Measurements from ENCODE around the gene BIVM.

Gene BIVM

GRCh38 chr13:102792396-102792795, 6.5 kb upstream of the BIVM start:
- DNase-seq: no peak

- DNase-seq: no peak
These were observed 5.1 kb upstream of the BIVM start for GRCh38 chr13:102793611-102794355.

DNA sequence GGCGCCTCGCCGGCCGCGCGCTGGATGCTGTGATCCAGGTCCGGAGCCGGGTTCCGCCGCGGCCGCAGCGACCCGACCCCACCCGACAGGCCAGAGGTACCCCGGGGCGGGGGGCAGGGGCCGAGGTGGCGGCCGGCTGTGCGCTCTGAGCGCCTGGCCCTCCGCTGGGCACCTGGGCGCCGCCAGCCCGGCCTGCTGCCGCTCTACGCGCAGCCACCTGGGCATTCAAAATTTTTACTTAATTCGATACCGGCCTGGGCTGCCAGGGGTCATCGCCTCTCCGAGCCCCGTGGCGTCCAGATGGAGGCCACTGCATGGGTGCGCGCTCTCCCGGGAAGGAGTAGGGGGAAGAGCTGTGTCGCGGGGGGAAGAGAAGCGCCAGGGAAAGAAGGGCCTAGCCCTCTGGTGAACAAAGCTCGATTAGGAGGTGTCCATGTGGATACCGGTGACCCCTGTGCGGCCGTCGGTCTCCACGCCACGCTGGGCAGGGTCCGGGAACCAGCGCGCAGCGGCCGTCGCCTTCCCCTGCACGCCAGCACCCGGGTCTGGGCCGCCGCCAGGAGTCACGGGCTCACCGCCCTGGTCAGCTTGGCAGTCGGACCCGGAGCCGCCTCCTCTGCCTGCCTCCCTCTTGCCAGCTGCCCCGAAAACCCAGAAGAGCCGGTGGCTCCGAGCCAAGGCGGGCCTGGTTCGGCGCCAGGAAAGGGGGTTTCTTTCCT, 666 bp downstream of the BIVM start:
- no peak for DNase-seq

GRCh38 chr13:102800145-102801041, 1.5 kb downstream of the BIVM start:
- DNase-seq: peak; percentile 69

DNA sequence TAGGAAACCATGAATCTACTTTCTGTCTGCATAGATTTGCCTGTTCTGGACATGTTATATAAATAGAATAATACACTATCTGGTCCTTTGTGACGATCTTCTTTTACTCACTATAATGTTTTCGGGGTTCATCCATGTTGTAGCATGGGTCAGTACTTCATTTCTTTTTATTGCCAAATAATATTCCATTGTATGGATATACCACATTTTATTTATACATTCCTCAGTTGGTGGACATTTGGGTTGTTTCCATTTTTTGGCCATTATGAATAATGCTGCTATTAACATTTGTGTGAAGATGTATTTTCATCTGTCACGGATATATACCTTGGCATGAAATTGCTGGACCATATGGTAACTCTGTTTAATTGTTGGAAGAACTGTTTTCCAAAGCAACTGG, 6.8 kb downstream of the BIVM start:
- DNase-seq: no peak

DNA sequence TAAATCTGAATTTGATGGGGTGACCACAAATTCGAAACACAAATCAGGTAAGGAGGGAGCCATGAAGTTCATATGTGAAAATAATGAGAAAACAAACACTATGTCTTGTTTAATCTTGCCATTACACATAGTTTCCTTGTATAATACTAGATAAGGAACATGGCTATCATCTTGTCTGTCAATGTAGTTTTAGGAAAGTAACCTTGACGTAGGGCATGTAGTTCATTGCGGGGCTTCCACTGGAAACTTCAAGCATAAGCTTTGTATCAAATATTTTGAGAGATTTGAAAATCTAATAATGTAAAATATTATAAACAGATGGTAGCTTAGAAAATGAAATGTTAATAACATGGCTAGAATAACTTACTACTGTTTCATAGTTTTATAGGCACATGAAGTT, 8.8 kb downstream of the BIVM start:
- no peak for DNase-seq

- DNase-seq: no peak
These were observed 13.8 kb downstream of the BIVM start for GRCh38 chr13:102812611-102813287.

DNA sequence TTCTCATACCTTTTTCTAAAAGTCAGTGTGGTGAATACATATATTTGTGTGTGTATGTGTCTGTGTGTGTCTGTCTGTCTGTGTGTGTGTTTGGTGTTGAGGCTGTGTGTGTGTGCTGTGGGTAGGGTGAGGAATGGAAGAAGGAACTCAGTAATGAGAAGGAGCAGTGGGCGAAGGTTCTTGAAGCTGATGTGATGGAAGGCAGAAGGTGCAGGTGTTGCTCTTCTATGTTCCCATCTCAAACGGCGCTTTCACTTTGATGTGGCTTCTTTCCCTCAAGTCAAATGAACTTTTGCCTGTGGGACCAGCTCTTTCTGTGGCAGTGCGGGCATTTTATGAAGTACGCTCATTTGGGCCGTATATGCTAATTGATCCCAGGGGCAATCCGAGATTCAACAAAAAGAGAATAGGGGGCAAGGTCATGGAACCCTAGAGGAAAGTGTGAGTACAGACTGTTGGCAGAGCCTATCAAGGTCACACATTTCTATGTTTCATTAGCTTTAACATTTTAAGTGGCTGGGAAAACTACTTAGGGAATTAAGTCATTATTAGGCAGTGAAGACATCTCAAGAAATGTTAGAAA, 15.2 kb downstream of the BIVM start:
- DNase-seq: no peak

DNA sequence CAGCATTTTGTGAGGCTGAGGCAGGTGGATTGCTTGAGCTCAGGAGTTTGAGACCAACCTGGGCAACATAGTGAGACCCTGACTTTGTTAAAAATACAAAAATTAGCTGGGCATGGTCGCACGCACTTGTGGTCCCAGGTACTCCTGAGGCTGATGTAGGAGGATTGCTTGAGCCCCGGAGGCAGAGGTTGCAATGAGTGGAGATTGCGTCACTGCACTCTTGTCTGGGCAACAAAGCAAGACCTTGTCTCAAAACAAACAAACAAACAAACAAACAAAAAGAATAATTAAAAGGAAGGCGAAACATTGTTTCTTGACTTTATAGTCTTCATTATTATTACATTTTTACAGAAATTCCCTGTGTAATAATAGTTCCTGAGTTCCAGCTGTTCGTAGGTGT, 15.9 kb downstream of the BIVM start:
- DNase-seq: no peak

- DNase-seq: no peak
These were observed 16.9 kb downstream of the BIVM start for GRCh38 chr13:102815788-102816187.

- DNase-seq: no peak
These were observed 17.8 kb downstream of the BIVM start for GRCh38 chr13:102816708-102817107.

GRCh38 chr13:102817241-102817640, 18.3 kb downstream of the BIVM start:
- DNase-seq: no peak

GRCh38 chr13:102817907-102818306, 19.0 kb downstream of the BIVM start:
- no peak for DNase-seq

GRCh38 chr13:102825400-102825799, 26.5 kb downstream of the BIVM start:
- no peak for DNase-seq

GRCh38 chr13:102825921-102826706, 27.2 kb downstream of the BIVM start:
- DNase-seq: no peak

DNA sequence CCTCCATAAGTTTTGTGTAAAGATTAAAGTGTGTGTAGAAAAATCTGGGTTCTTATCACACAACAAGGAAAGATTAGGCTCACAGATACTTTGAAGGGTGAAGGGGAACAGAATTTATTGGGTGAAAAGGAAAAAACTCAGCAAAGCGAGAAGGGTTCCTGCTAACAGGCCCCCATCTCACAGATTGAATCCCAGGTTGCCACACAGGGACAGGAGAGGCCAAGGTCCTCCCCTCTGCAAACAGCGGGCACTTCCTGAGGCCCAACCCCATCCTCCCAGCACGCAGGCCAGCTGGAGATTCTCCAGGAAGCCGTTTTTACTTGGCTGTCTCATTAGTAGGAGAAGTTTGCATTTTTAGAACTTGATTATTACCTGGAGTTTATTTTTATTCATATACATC, 31.7 kb downstream of the BIVM start:
- DNase-seq: no peak

DNA sequence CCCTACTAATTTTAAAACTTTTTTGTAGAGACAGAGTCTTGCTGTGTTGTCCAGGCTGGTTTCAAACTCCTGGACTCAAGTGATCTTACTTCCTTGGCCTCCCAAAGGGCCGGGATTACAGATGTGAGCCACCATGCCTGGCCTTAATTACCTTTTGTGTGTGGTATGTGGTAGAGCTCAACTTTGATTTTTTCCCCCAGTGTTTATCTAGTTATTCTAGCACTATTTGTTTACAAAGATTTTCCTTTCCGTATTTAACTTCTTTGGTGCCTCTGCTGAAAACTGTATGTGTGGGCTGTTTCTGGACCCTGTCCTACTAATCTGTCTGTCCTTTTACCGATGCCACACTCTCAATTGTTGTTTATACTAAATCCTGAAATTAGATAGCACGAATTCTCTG, 37.6 kb downstream of the BIVM start:
- no peak for DNase-seq

- no peak for DNase-seq
These were observed 39.4 kb downstream of the BIVM start for GRCh38 chr13:102838273-102838672.

DNA sequence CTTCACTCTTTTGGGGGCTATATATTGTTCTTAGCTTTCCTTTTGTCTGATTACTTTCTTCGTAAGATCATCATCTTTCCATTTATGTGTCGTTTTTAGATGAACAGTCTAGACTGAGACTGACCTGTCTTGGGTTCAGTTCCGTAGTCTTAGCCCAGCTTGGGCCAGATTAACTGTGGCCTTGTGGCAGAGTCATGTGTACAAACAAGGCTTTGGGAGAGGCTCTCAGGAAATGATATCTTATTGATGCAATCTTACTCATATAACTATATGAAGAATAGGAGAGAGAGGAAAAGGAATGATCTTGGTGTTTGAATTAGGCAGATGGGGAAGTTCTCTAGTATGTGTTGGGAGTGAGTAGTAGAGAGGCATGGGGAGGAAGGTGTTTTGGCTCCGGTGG, 40.1 kb downstream of the BIVM start:
- no peak for DNase-seq

- no peak for DNase-seq
These were observed 40.5 kb downstream of the BIVM start for GRCh38 chr13:102839462-102839861.

- DNase-seq: no peak
These were observed 46.3 kb downstream of the BIVM start for GRCh38 chr13:102845289-102845629.
